Measurements from ENCODE around the gene ROR2.
"Not testable (repeated sequence)": the region's sequence is repeated elsewhere in the genome, so short reads cannot be mapped to it uniquely, and the experiment has no call there.

- TF ChIP-seq SUZ12 (IDR thresholded peaks at IDR 0.05); FOXM1 (IDR thresholded peaks at IDR 0.05; ENCODE audit: borderline replicate concordance); FOXK2 (IDR thresholded peaks at IDR 0.05); BHLHE40 (IDR thresholded peaks at IDR 0.05; ENCODE audit: borderline replicate concordance); SP1 (IDR thresholded peaks at IDR 0.05); ELF4 (IDR thresholded peaks at IDR 0.05); ARNT (IDR thresholded peaks at IDR 0.05); TARDBP (IDR thresholded peaks at IDR 0.05); L3MBTL2 (conservative IDR thresholded peaks at IDR 0.05); HDGF (IDR thresholded peaks at IDR 0.05; ENCODE audit: borderline replicate concordance); CTBP1 (IDR thresholded peaks at IDR 0.05; ENCODE audit: borderline replicate concordance); FOXA1 (IDR thresholded peaks at IDR 0.05); PKNOX1 (IDR thresholded peaks at IDR 0.05); NFRKB (IDR thresholded peaks at IDR 0.05): not testable (repeated sequence)
Observed at GRCh38 chr9:91540506-91540905, 409.5 kb downstream of the ROR2 start.

Measured in HEK293T (cell line).